Loucy (cell line): ENCODE data around the gene RAB8B.

ENCODE experiments used
- H2AFZ ChIP-seq: fragments of 200-600 bp; sonication (generic); 2 replicates; pipeline ENCODE4 v1.6.0; 2016; ENCODE audit warnings: antibody characterized with exemption, mild to moderate bottlenecking, low read length, moderate library complexity
- H3F3A ChIP-seq: fragments of 200-600 bp; 2 replicates; pipeline ENCODE4 v1.6.0; 2016; ENCODE audit warnings: antibody characterized with exemption, low read depth, mild to moderate bottlenecking
- H3K27me3 ChIP-seq: fragments of 200-600 bp; sonication (generic); 2 replicates; pipeline ENCODE4 v1.6.1; 2014; ENCODE audit warnings: low read length, mild to moderate bottlenecking; ENCODE audit not compliant: insufficient read depth, poor library complexity, severe bottlenecking
- H3K36me3 ChIP-seq: fragments of 200-600 bp; sonication (generic); 2 replicates; pipeline ENCODE4 v1.6.1; 2016; ENCODE audit warnings: low read length; ENCODE audit not compliant: insufficient read depth
- H3K4me1 ChIP-seq: fragments of 200-600 bp; sonication (generic); 2 replicates; pipeline ENCODE4 v1.5.1; 2014; ENCODE audit warnings: low read length, mild to moderate bottlenecking; ENCODE audit not compliant: insufficient read depth, poor library complexity, severe bottlenecking
- H3K4me2 ChIP-seq: fragments of 200-600 bp; sonication (generic); 2 replicates; pipeline ENCODE4 v1.6.0; 2014; ENCODE audit warnings: antibody characterized with exemption, low read length, low read depth, mild to moderate bottlenecking; ENCODE audit not compliant: poor library complexity, severe bottlenecking
- H3K4me3 ChIP-seq: fragments of 200-600 bp; sonication (generic); 2 replicates; pipeline ENCODE4 v1.5.1; 2014; ENCODE audit warnings: low read length, mild to moderate bottlenecking, mixed read lengths; ENCODE audit not compliant: poor library complexity, severe bottlenecking
- H3K79me2 ChIP-seq: fragments of 200-600 bp; sonication (generic); 2 replicates; pipeline ENCODE4 v1.6.1; 2014; ENCODE audit warnings: low read length; ENCODE audit not compliant: insufficient read depth
- H3K9ac ChIP-seq: fragments of 200-600 bp; sonication (generic); 2 replicates; pipeline ENCODE4 v1.6.0; 2014; ENCODE audit warnings: mild to moderate bottlenecking, low read depth, low read length, moderate library complexity; ENCODE audit not compliant: poor library complexity, severe bottlenecking
- H3K9me2 ChIP-seq: fragments of 200-600 bp; sonication (generic); replicated peaks from 2 replicates; pipeline ENCODE4 v1.6.1; 2016; ENCODE audit warnings: low read depth, low read length, mixed read lengths
- H3K9me3 ChIP-seq: fragments of 200-600 bp; sonication (generic); 2 replicates; pipeline ENCODE4 v1.6.1; 2014; ENCODE audit warnings: mild to moderate bottlenecking, antibody characterized with exemption, low read length, low read depth; ENCODE audit not compliant: insufficient read depth
- H4K20me1 ChIP-seq: fragments of 200-600 bp; sonication (generic); 2 replicates; pipeline ENCODE4 v1.6.0; 2014; ENCODE audit warnings: antibody characterized with exemption, low read length, mild to moderate bottlenecking; ENCODE audit not compliant: insufficient read depth, poor library complexity, severe bottlenecking
- CTCF ChIP-seq: fragments of 200-600 bp; sonication (generic); conservative IDR thresholded peaks from 2 replicates; pipeline ENCODE4 v1.5.1; 2014; ENCODE audit warnings: mild to moderate bottlenecking, antibody characterized with exemption, low read length
- EZH2phosphoT487 ChIP-seq: fragments of 200-600 bp; IDR thresholded peaks from 2 replicates; pipeline ENCODE4 v1.6.1; 2018; ENCODE audit warnings: antibody characterized with exemption, mild to moderate bottlenecking, moderate library complexity, borderline replicate concordance

RAB8B gene

DNA sequence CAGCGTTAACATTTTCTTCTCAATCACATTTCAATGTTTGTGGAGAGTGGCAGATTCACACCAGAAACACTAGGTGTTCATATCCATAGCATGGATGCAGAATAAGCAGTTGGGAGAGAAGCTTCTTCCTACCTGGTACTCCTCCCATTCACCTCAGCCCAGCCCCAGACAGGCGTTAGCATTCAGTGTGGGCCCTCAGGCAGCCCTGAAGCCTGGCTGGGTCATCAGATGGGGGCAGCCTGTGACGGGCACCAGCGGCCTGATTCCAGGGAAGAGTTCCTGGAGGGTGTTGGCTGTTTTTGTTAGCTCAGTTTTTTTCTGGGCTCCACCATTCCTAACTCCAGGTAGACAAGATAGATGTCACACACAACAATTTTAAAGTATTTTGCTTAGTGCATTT, 119.1 kb downstream of the RAB8B start:
- no peaks in the 10 kb centered on the region for H3K9me2 ChIP-seq
- no peak overlapping the region for H3K4me2 ChIP-seq
- H2AFZ ChIP-seq: no peak overlapping the region

GRCh38 chr15:63308947-63309346, 119.5 kb downstream of the RAB8B start:
- no peaks in the 10 kb centered on the region for H4K20me1 ChIP-seq
- H3K4me3 ChIP-seq: no peak overlapping the region
- no peaks in the 10 kb centered on the region for H3K9me3 ChIP-seq
- H3K4me2 ChIP-seq: no peak overlapping the region
- TF ChIP-seq CTCF: no peak
- TF ChIP-seq EZH2phosphoT487: no peak
- peaks cover 24% of the 10 kb centered on the region; the same call in 1 of the 2 replicates for H3K36me3 ChIP-seq
- no peaks in the 10 kb centered on the region for H3K79me2 ChIP-seq
- H3F3A ChIP-seq: no peaks in the 10 kb centered on the region
- no peaks in the 10 kb centered on the region for H3K4me1 ChIP-seq
- H3K9me2 ChIP-seq: no peaks in the 10 kb centered on the region
- H3K9ac ChIP-seq: no peak overlapping the region
- no peaks in the 10 kb centered on the region for H3K27me3 ChIP-seq
- H2AFZ ChIP-seq: no peak overlapping the region

More for the DNA sequence above, 119.1 kb downstream of the RAB8B start:
- no peaks in the 10 kb centered on the region for H4K20me1 ChIP-seq
- no peaks in the 10 kb centered on the region for H3F3A ChIP-seq
- H3K27me3 ChIP-seq: no peaks in the 10 kb centered on the region
- no peak overlapping the region for H3K9ac ChIP-seq
- no peak overlapping the region for H3K4me3 ChIP-seq
- peaks cover 29% of the 10 kb centered on the region; the same call in 1 of the 2 replicates for H3K36me3 ChIP-seq
- no peaks in the 10 kb centered on the region for H3K79me2 ChIP-seq
- no peaks in the 10 kb centered on the region for H3K4me1 ChIP-seq
- no peaks in the 10 kb centered on the region for H3K9me3 ChIP-seq
- TF ChIP-seq EZH2phosphoT487 (no peak), CTCF (no peak)

DNA sequence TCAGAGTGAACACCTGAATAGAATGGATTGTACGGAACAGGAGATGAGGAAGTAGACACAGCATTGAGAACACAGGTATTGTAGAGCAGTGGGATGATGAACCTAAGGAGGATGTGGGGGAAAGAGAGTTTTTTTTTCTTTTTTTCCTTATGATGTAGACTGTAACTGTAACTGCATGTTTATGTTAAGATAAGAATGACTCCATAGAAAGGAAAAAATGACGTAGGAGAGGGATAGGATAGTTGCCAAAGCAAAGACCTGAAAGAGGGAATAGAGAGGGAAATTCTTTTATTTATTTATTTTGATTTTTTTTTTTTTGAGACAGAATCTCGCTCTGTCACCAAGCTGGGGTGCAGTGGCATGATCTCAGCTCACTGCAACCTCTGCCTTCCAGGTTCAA, 121.2 kb downstream of the RAB8B start:
- Histone ChIP-seq H4K20me1 (no peaks in the 10 kb centered on the region), H3K9ac (no peak overlapping the region), H3K4me3 (no peak overlapping the region), H3K9me2 (no peaks in the 10 kb centered on the region), H3K4me1 (no peaks in the 10 kb centered on the region), H3K27me3 (no peaks in the 10 kb centered on the region), H3K4me2 (no peak overlapping the region), H3K36me3 (peaks cover 13% of the 10 kb centered on the region; the same call in 1 of the 2 replicates), H3F3A (no peaks in the 10 kb centered on the region), H2AFZ (no peak overlapping the region), H3K9me3 (no peaks in the 10 kb centered on the region), H3K79me2 (no peaks in the 10 kb centered on the region)
- TF ChIP-seq CTCF: no peak
- no peak for TF ChIP-seq EZH2phosphoT487
